Vagina (tissue), 2 donors: ENCODE measurements around the gene TMEM14B.

Experiments used
- CTCF ChIP-seq, 3 experiments: fragments of 450-650 bp in 2 of 3; fragments of 200-600 bp in 1 of 3; sonication (generic) in 1 of 3; IDR thresholded peaks; one replicate each; pipeline ENCODE4 v1.5.1; 2017 to 2019; ENCODE audit warnings: antibody characterized with exemption in 3 of 3, mild to moderate bottlenecking in 2 of 3, moderate library complexity in 2 of 3
- POLR2A ChIP-seq, 2 donors: fragments of 450-650 bp; IDR thresholded peaks; one replicate each; pipeline ENCODE4 v1.6.1; 2017; ENCODE audit warnings: antibody characterized with exemption in 2 of 2, mild to moderate bottlenecking in 2 of 2, moderate library complexity in 2 of 2
- POLR2AphosphoS5 ChIP-seq, 2 donors: sonication (generic); formaldehyde crosslinking; IDR thresholded peaks; one replicate each; pipeline ENCODE4 v1.9.0; 2017; ENCODE audit warnings: antibody characterized with exemption in 2 of 2, mild to moderate bottlenecking in 2 of 2, low read depth in 1 of 2; ENCODE audit not compliant: insufficient read depth in 1 of 2

GRCh38 chr6:10733863-10734262 is 13.7 kb upstream of the TMEM14B start:
- TF ChIP-seq CTCF (IDR thresholded peaks at IDR 0.05) = no peak
- TF ChIP-seq POLR2A (IDR thresholded peaks at IDR 0.05) = no peak
- TF ChIP-seq POLR2AphosphoS5 (IDR thresholded peaks at IDR 0.05; ENCODE audit: insufficient read depth in 1 of 2, low read depth in 1 of 2) = no peak
